ENCODE measurements around the gene DNAJB6.
A peak's percentile ranks its signal among the peaks of the same experiment; 100 is the strongest.
"Not testable (repeated sequence)": the region's sequence is repeated elsewhere in the genome, so short reads cannot be mapped to it uniquely, and the experiment has no call there.

The DNAJB6 gene

DNA sequence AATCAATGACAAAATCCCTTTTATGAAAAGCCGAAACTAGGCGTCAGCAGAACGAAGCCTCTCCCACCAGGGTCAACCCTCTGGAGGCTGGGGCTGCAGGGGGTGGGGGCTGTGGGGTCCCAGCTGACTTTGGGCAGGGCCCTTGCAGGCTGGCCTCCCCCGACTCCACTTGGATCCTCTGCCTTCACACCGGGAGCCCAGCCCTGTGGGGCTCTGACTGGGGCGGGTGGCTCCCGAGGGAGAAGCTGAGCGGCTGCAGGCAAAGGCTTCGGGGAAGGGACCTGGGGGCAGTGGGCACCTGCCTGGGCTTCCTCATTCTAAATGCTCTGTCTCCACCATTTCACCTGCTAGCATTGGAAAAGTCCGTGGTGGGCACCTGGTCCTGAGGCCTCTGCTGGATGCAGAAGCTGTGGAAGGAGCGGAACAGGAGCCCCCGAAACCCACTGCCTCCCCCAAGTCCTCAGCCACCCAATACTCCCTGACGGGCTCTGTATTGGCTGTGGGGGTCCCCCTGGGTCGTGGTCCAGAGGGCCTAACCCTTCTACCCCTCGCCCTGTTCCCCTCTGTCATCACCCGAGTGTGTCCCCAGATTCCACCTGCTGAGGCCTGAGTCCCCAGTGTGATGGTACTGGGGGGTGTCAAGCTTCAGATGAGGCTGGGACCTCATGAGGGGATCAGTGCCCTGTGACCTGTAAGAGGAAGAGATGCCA lies 108.6 kb downstream of the DNAJB6 start:
- peak; percentile 41 for DNase-seq

DNA sequence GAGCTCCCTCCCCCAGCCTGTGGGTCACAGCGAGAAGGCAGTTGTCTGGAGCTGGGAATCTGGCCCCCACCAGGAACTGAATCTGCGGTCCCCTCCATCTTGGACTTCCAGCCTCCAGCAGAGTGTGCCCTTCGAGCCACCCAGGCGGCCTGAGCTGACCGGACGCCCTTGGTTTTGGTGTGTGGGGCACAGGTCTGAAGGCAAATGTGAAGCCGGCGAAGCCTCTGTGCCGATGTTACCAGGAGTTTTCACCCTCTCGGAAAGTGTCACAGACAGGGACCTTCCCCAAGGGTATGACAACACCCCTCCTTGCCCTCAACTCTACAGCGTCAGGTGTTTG lies 109.1 kb downstream of the DNAJB6 start:
- DNase-seq: peak; percentile 37

DNA sequence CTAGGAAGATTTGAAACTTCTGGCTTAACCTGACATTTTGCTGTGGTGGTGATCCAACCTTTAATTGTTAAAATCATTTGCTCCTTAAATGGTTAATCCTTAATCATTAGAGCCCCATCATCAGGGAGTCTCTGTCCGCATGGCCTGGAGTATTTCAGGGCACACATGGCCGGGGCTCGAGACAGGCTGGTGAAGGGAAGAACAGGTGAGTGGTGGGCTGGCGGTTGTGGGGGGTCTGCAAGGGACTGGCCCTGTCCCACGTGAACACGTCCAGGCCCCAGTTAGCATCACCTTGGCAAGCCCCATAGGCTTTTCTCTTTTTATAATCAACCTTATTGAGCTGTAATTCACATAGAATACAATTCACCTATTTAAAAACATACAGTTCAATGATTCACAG lies 109.5 kb downstream of the DNAJB6 start:
- DNase-seq: no peak

DNA sequence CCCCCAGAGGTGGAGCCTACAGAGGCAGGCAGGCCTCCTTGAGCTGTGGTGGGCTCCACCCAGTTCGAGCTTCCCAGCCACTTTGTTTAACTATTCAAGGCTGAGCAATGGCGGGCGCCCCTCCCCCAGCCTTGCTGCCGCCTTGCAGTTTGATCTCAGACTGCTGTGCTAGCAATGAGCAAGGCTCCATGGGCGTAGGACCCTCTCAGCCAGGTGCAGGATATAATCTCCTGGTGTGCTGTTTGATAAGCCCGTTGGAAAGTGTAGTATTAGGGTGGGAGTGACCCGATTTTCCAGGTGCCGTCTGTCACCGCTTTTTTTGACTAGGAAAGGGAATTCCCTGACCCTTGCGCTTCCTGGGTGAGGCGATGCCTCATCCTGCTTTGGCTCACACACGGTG lies 117.2 kb downstream of the DNAJB6 start:
- not testable (repeated sequence) for DNase-seq

DNA sequence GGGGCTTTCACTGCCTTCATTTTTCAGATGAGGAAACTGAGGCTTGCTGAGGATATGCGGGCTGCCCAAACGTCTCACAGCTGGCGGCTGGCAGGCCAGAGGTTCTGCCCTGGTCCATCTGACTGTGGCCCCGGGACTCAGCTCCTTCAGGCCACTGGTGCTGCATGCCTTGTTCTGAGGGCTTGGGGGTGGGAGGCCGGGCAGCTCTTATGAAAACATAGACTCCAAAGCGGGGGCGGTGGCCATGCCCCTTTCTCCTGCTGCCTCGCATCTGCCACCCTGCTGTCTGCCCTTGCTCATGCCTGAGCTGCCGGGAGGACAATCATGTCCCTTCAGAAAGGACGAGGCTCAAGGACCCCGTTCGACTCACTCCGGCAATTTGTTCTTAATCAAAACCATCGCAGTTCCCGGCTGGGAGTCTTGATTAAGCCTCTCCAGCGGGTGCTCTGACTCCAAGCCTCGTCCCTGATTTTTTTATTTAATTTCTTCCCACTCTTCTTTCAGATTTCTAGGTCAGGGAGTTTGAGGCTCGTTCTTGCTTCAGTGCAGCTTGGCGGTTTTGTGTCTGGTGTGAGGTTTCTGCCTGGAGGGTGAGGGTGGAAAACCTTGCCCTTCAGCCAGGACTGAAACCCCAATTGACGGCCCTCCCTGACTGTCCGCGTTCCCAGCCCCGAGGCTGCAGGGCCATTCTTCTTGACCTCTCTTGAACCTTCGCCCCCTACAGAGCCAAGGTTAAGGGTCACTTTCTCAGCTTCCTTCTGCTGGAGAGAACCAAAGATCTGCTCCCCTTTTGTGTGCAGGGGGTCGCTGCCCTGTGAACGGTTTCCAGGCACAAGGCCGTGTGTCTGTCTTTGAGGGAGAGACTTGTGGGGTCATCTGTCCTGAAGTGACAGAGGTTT lies 120.8 kb downstream of the DNAJB6 start:
- no peak for DNase-seq

DNA sequence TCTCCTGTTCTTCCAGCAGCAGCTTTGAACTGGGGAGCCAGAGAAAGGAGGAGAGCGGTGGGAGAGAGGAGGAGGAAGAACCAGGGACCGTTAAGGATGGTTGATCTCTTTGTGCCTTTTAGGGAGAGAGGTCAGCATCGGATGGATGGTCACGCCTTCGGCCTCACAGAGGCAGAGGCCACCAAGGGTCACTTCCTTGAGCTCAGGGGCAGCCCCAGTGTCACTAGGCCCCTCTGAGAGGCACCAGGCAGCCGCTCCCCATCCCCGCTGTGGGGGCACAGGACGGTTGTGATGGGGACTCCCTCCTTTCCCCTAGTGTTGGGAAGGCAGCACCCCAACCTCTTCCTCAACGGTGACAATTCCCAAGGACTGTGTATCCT lies 121.4 kb downstream of the DNAJB6 start:
- DNase-seq: no peak

DNA sequence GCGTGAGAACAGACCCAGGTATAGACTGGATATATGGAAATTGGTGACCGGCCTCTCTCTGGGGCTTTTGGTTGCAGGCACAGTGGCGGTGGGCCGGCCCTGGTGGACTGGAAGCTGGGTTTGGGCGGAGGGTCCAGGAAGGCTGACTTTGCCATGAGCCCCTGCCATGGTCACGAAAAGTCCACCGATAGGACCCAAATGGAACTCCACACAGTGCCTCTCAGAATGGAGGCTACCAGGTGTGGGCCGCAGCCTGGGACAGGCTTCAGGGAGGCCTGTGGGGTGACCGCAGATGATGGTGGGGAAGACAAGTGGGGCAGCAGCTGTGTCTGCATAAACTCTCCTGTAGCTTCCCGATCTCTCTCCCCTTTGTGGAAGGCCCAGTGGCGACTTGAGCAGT lies 123.2 kb downstream of the DNAJB6 start:
- DNase-seq: no peak

DNA sequence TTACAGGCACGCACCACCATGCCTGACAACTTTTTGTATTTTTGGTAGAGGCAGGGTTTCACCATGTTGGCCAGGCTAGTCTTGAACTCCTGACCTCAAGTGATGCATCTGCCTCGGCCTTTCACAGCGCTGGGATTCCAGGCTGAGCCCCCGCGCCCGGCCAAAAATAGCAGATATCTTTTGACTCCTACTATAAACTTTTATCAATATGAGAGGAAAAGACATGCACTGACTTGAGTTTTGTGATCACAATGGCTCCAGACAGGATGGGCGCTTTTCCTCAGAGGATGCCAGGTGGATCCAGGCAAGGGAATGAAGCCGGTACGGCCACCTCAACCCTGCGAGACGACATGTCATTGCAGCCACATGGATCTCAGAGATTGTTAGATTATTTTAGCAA lies 123.9 kb downstream of the DNAJB6 start:
- no peak for DNase-seq

DNA sequence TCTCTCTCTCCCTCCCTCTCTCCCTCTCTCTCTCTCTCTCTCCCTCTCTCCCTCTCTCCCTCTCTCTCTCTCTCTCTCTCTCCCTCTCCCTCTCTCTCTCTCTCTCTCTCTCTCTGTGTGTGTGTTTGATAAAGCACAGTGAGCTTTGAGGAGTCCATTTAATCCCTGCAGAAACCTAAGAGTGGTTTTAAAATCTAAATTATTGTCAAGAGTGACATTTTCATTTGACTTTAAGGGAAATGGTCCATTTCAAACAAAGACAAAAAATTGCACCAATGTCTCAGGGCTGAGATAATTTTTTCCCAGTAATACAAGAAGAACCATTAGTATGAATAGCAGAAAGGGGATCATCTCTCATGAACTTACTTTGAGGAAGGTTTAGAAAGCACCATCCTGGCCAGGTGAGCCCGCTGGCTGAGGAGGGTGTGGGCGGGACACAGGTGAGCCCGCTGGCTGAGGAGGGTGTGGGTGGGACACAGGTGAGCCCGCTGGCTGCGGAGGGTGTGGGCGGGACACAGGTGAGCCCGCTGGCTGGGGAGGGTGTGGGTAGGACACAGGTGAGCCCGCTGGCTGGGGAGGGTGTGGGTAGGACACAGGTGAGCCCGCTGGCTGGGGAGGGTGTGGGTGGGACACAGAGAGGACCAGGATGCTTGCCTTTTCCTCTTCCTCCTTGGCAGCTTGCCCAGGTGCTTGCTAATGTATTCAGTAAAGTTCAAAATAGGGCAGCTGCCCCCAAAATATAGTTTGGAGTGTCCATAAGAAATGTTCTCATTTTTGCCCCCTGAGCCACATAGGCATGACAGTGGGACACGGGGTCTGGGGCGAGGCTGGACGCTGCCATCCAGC lies 125.0 kb downstream of the DNAJB6 start:
- no peak for DNase-seq

DNA sequence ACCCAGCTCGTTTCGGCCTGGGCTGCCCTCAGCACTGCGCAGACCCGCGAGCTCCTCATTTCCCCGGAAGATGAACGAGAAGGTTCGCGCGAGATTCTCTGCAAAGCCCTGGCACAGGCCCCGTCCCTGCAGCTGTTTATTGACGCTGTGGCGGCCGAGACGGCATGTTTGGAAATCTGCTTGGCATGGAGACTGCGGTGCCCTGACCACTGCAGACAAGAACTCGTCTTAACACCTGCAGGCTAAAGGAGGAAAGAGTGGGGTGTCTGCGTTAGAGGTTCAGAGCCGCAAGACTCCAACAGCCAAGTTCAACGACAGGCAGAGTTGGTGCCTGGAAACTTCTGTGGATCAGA lies 125.6 kb downstream of the DNAJB6 start:
- no peak for DNase-seq

DNA sequence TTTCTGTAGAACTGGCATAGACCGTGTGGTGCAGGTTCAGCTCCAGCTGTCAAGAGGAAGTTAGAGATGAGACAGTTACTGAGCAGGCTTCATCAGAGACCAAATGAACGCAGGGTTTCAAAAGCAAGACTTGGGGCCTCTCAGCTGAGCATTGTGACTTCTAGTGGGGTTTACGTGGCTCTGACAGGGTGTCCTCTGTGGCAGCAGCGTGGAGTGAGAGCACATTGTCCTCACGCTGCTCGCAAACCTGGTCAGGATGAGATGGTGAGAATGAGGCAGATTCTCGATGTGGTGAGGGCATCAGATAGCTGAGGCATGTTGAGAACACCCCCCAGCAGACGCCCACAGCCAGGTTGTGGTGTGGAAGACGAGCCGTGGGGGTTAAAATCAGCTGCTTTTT lies 126.0 kb downstream of the DNAJB6 start:
- no peak for DNase-seq

DNA sequence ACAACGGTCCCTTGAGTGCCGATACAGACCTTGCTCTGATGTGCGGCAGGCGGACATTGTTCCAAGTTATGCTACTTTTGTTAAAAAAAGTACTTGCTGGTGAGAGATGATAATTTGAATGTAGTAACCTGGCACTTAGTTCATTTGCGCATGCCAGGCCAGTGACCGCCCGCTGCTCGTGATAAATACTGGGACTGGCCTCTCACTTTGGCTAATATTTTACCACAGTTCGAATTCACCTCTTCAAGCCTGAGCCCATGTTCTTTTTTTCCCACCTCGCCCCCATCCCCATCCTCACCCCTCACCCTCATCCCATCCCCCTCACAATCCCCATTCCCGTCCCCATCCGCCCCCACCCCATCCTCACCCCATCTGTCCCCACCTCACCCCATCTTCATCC lies 126.4 kb downstream of the DNAJB6 start:
- no peak for DNase-seq

DNA sequence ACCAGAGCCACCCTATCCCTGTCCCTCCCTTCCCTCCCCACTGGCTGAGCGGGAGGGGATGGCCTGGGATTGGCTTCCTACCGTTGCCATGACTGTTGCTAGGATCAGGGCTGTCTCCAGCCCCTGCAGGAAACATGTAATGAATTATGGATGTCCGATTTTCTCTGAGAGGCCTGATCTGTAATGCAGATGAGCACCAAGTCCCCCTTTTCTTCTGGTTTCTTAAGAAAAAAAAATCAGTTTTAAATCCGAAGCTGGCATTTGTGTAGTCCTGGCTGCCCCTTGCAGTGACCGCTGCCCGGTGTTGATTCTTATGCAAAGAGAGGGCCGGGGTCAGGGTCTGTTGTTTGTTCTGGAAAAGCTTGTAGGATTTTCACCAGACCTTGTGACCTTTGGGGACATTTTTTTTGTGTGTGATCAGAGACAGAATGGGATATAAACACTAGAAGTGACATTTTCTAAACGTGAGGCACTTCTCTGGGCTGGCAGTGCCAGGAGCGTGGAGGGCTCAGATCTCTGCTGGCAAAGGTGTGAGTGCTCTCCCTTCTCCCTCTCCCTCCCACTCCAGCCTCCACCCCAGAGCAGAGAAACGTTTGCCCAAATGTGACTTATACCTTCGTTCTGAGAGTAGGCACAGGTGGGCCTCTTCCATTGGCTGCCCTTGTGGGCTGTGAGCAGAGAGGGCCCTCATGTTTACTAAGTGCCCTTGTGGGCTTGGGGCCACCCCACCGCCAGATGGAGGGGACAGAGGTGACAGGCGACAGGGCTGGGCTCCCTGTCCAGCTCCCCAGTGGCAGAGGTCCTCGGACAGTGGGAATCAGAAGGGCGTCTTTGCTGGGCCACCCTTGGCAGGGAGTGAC lies 127.5 kb downstream of the DNAJB6 start:
- DNase-seq: no peak

DNA sequence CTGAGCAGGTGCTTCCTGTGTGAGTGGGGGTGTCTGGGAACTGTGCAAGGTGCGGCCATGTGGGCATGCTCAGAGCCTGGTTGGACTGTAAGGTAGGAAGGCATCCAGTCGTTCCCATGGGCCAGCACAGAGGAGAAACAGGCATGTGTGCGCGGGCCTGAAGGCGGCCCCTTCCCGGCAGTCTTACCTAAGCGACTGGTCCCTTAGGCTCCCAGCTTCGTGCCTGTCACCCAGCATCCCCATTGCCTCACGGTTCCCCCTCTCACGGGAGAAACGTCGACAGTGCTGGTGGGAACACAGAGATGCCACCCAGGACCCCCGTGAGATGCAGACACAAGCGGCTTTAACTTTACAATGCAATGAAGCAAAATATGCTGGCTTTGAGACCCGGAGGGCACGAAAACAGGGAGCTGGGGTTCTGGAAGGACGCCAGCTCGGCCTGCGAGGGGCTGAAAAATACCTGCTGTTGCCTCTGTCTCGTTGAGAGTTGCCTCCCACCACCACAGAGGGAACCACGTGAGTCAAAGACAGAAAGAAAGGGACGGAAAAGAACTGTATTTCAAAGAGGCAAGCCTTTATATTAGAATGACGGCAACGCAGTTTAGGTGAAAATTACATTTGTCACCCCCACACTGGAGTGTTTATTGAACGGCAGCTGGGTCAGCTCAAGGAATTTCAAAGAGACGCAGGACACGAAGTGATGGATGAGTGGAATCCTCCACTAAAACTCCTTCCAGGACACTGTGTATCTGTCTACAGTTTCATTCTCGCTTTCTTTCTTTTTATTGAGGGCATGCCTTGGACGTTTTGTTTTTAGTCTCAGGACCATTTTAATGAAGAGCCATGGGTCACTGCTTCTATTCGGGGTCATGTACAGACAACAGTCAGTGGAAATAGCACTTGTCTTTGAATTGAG lies 128.4 kb downstream of the DNAJB6 start:
- no peak for DNase-seq

DNA sequence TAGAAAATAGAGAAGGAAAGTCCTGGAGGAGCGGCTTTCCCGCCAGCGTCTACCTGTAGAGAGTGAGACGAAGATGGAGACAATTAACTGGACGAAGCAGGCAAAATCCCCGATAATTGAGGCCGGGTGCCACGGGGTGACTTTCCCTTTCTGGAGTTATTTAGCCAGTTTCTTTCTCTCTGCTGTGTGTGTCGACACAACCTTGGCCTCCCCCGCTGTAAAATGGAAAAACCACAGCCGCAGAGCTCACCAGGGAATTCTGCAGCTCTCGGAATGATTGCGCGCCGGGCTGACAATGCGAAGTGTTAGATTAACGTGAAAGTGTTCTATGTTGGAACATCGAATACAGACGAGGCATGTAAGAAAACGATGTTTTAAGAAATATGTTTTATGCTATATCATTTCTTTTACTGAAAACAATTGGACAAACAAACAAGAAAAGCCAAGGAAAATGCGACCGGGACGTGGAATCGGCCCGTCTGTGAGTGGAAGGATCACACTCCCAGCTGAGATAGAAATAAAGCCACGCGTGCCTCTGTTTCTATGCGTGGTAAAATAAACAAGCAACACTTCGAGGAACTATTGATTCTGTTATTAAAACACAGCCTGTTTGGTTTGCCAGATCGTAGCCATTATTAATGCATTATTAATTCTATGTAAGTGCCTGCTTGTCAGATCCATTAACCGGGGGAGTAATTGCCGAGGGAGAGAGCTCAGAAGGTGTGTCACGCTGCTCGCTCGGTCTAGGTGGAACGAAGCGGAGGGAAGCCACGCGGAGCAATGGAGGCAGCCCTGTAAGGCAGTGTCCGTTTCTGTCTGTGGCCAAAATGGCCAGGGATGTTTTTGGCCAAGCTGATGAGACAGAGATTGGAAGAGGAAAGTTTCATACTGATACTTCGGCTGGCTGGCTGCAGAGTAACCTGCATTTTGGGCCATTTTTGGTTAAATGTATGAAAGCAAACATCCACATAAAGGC lies 129.4 kb downstream of the DNAJB6 start:
- no peak for DNase-seq

DNA sequence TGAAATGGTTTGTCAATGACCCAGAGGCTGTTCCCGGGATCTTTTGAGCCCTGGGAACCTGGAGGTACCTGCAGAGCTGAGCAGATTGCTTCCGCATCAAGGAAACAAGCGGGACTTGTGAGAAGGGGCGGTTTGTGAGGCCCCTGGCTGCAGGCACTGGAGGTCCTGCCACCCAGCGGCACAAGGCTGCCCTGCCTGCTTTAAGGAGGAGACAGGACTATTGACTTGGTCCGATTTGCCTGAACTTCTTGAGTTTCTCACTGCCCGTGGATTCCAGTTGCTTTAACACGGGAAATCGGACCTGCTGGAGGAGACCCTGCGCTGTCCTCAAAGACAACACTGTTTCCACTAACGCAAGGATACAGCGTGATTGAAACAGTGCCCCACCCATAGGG lies 130.1 kb downstream of the DNAJB6 start:
- no peak for DNase-seq
